ENCODE results near the gene ENTPD1. TPM values are rescaled to one million over a fixed set of nuclear protein-coding genes. Genes with fewer than 3 reads are reported as not detected.
"Not testable (repeated sequence)": the region's sequence is repeated elsewhere in the genome, so short reads cannot be mapped to it uniquely, and the experiment has no call there.

Gene ENTPD1
- total RNA-seq, 1 experiment from 2014 or later = not detected

- peak; percentile 60 for DNase-seq (ENCODE audit: low spot score)
These were observed 109.2 kb downstream of the ENTPD1 start for GRCh38 chr10:95864906-95865813.

DNA sequence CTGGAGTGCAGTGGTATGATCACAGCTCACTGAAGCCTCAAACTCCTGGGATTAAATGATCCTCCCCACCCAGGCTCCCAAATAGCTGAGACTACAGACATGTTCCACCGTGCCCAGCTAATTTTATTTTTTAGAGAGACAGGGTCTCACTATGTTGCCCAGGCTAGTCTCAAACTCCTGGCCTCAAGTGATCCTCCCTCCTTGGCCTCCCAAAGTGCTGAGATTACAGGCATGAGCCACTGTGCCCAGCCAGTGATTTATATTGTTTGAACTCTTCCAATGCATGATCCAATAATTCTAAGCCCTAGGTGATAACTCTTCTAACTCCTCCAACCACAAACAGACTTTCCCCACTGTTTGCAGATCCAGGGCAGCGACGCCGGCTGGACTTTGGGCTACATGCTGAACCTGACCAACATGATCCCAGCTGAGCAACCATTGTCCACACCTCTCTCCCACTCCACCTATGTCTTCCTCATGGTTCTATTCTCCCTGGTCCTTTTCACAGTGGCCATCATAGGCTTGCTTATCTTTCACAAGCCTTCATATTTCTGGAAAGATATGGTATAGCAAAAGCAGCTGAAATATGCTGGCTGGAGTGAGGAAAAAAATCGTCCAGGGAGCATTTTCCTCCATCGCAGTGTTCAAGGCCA is 110.0 kb downstream of the ENTPD1 start:
- DNase-seq (ENCODE audit: low spot score) = no peak

DNA sequence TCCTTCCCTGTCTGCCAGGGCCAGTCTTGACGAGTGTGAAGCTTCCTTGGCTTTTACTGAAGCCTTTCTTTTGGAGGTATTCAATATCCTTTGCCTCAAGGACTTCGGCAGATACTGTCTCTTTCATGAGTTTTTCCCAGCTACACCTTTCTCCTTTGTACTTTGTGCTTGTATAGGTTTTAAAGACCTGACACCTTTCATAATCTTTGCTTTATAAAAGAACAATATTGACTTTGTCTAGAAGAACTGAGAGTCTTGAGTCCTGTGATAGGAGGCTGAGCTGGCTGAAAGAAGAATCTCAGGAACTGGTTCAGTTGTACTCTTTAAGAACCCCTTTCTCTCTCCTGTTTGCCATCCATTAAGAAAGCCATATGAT is 110.5 kb downstream of the ENTPD1 start:
- no peak for DNase-seq (ENCODE audit: low spot score)

GRCh38 chr10:95867866-95868265 is 111.9 kb downstream of the ENTPD1 start:
- no peak for DNase-seq (ENCODE audit: low spot score)

DNA sequence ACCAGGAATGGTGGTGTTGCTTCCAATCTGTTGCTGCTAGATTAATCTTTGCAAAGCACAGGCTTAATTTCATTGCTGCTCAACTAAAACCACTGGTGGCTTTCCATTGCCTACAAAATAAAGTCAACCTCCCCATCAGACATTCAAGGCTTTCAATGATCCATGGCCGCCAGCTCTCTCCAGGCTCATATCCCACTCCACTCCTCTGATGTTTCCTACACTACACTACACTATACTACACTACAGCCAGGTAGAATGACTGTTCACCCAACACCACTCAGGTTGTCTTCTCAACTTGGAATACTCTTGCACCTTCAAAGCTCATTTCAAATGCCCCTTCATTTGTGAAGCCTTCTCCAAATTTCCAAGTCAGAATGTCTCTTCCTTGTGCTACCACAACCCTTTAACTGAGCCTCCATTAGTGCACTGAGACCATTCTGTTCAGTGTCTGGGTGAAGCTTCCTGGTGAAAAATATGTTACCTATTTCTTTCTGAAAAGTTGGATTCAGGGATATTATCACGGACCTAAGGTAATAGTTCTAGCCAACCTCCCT is 116.3 kb downstream of the ENTPD1 start:
- DNase-seq (ENCODE audit: low spot score) = no peak

GRCh38 chr10:95873139-95873538 is 117.2 kb downstream of the ENTPD1 start:
- DNase-seq (ENCODE audit: low spot score) = no peak

- no peak for DNase-seq (ENCODE audit: low spot score)
These were observed 117.7 kb downstream of the ENTPD1 start for GRCh38 chr10:95873651-95874050.

GRCh38 chr10:95874783-95875182 is 118.8 kb downstream of the ENTPD1 start:
- not testable (repeated sequence) for DNase-seq (ENCODE audit: low spot score)

- DNase-seq (ENCODE audit: low spot score) = no peak
These were observed 120.8 kb downstream of the ENTPD1 start for GRCh38 chr10:95876756-95877155.

DNA sequence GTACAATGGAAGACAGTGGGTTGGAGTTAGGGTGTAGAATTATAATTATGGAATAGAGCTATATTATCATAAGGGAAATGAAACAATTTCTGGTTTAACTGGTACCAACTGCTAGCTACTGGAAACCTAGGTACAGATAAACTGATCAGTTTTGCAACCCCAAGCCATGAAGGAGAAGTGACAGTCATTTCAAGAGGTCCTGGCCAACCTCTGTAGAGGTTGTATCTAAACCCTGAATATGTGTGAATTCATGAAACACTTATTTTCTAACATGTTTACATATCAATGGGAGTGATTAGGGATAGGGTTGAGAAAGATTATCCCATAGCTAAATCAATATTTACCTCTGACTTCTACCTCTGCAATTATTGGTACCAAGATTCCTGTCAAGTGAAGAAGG is 121.9 kb downstream of the ENTPD1 start:
- no peak for DNase-seq (ENCODE audit: low spot score)

DNA sequence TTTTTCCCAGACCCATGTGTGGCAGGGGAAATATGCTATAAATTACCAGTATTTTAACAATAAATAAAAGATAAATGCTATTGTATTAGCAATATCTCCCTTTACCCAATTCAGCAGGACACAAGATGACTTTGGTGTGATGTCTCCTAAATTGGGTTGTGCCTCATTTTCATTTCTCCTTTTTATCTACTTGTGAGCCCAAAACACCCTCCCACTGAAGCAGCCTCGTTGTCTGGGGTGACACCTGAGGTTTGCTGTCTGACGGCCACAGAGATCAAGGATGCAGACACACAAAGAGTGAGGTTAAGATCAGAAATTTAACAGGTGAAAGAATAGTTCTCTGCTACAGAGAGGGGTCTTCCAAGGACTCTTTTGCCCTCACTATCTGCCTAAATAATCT is 124.7 kb downstream of the ENTPD1 start:
- DNase-seq (ENCODE audit: low spot score) = no peak

DNA sequence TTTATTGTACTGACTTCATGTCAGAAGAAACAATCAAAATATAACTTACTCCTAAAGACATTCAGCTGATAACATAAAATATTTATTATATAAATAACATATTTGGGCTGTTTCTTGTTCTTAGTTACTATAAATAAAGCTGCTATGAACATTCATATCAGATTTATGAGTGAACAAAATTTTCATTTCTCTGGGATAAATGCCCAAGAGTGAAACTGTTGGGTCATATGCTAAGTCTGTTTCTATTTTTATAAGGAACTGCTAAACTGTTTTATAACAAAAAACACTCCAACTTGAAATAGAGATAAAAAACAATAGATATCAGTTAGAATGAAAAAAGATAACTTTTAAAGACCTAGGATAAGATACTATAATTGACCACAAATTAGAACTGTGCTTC is 125.4 kb downstream of the ENTPD1 start:
- DNase-seq (ENCODE audit: low spot score) = no peak

- DNase-seq (ENCODE audit: low spot score) = no peak
These were observed 133.9 kb downstream of the ENTPD1 start for GRCh38 chr10:95889830-95890229.

GRCh38 chr10:95896071-95896850 is 140.3 kb downstream of the ENTPD1 start:
- DNase-seq (ENCODE audit: low spot score) = no peak

- DNase-seq (ENCODE audit: low spot score) = not testable (repeated sequence)
These were observed 150.1 kb downstream of the ENTPD1 start for GRCh38 chr10:95905897-95906580.

DNA sequence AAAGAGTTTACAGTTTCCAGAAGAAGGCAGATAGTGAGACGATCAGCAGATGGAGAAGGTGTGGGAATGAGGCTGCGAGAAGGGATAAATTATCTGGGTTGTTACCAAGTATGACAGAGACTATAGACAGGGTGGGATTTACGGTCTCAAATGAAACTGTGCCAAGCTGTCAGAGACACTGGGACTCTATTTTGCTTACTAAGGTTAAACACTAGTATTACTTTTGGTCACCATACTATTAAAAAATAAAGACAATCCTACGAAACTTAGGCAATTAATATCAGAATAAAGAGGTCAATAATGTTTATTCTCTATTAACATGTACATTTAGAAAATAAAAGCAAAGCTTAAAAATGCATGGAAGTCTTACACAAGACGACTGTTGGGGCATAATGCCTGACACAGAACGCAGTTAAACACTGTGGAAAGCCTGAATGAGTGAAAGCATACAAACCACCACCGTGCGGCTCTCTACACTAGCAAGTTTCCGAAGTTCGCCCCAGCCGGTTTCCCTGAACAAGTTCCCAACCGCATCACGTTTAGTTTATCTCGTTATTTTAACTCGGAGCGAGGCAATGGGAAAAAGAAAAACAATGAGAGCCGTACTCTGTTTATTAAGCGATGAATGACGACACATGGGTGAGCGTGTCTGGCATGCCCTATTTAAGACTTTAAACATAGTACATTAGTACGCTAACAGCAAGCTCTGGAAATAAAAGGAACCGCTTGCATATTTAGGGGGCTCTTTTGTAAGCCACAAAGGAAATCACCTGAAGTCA is 150.9 kb downstream of the ENTPD1 start:
- DNase-seq (ENCODE audit: low spot score) = peak; percentile 72

GRCh38 chr10:95907456-95908253 is 151.7 kb downstream of the ENTPD1 start, which contains the start of gene CC2D2B:
TSS of gene CC2D2B (plus strand) at chr10:95907975. CDS start at chr10:95911324, 3,349 bp downstream.
- peak; percentile 82 for DNase-seq (ENCODE audit: low spot score)

DNA sequence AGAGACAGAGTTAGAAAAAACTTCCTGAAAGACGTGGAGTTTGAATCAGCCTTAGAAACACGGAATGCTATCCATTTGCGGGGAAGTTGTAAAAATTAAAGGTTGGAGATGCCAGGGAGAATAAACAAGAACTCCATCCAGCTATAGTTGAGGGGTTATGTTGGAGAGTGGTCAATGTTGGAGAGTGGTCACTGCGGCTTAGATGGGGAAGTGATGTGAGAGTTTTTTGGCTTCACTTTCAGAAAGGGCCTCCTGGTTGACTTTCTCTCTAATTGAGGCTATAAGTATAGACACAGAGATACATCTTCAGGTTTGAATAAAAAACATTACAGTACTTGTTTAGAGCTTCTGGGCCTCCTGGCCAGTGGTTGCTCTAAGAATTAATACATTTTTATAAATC is 152.5 kb downstream of the ENTPD1 start:
- DNase-seq (ENCODE audit: low spot score) = no peak

GRCh38 chr10:95909561-95909960 is 153.6 kb downstream of the ENTPD1 start:
- DNase-seq (ENCODE audit: low spot score) = no peak

All from HT-29 (cell line).